OCI-LY1 (cell line): ENCODE data around the gene NBEA.

Experiments
- H2AFZ ChIP-seq: fragments of 200-600 bp; sonication (generic), shearing (Covaris generic); 2 replicates; pipeline ENCODE4 v1.6.0; 2014; ENCODE audit warnings: antibody characterized with exemption, mild to moderate bottlenecking, low read length
- H3F3A ChIP-seq: fragments of 200-600 bp; sonication (generic), shearing (Covaris generic); 2 replicates; pipeline ENCODE4 v1.6.0; 2014; ENCODE audit warnings: mild to moderate bottlenecking, antibody characterized with exemption, low read length, moderate library complexity; ENCODE audit not compliant: insufficient read depth
- H3K27ac ChIP-seq: fragments of 200-600 bp; sonication (generic); 2 replicates; pipeline ENCODE4 v1.5.1; 2014; ENCODE audit warnings: low read length, mixed run types, mild to moderate bottlenecking, low read depth; ENCODE audit not compliant: poor library complexity, severe bottlenecking
- H3K27me3 ChIP-seq: fragments of 200-600 bp; sonication (generic); 2 replicates; pipeline ENCODE4 v1.6.0; 2014; ENCODE audit warnings: antibody characterized with exemption, mild to moderate bottlenecking, low read length, moderate library complexity; ENCODE audit not compliant: insufficient read depth
- H3K36me3 ChIP-seq: fragments of 200-600 bp; sonication (generic); 2 replicates; pipeline ENCODE4 v1.6.1; 2014; ENCODE audit warnings: mild to moderate bottlenecking, antibody characterized with exemption, low read length, moderate library complexity, mixed read lengths; ENCODE audit not compliant: insufficient read depth
- H3K4me1 ChIP-seq: fragments of 200-600 bp; sonication (generic); 2 replicates; pipeline ENCODE4 v1.5.1; 2014; ENCODE audit warnings: mild to moderate bottlenecking, low read length, moderate library complexity; ENCODE audit not compliant: insufficient read depth, severe bottlenecking
- H3K4me2 ChIP-seq: fragments of 200-600 bp; sonication (generic), shearing (Covaris generic); 2 replicates; pipeline ENCODE4 v1.6.1; 2014; ENCODE audit warnings: low read length
- H3K4me3 ChIP-seq: fragments of 200-600 bp; sonication (generic); 2 replicates; pipeline ENCODE4 v1.5.1; 2014; ENCODE audit warnings: low read length, low read depth, mild to moderate bottlenecking, mixed read lengths; ENCODE audit not compliant: poor library complexity, severe bottlenecking
- H3K79me2 ChIP-seq: fragments of 200-600 bp; shearing (Covaris generic); 2 replicates; pipeline ENCODE4 v1.6.1; 2016; ENCODE audit warnings: mixed run types, low read length, mixed read lengths; ENCODE audit not compliant: insufficient read depth
- H3K9ac ChIP-seq: fragments of 200-600 bp; sonication (generic), shearing (Covaris generic); 2 replicates; pipeline ENCODE4 v1.6.1; 2014; ENCODE audit warnings: mild to moderate bottlenecking, low read length, mixed read lengths
- H3K9me2 ChIP-seq: fragments of 200-600 bp; sonication (generic), shearing (Covaris generic); 2 replicates; pipeline ENCODE4 v1.6.1; 2014; ENCODE audit warnings: low read depth, mild to moderate bottlenecking, low read length, mixed read lengths
- H3K9me3 ChIP-seq: fragments of 200-600 bp; shearing (Covaris generic); 2 replicates; pipeline ENCODE4 v1.6.1; 2014; ENCODE audit warnings: low read length, mixed read lengths
- H4K20me1 ChIP-seq: fragments of 200-600 bp; sonication (generic), shearing (Covaris generic); 2 replicates; pipeline ENCODE4 v1.6.0; 2016; ENCODE audit warnings: mild to moderate bottlenecking, low read length; ENCODE audit not compliant: insufficient read depth
- CTCF ChIP-seq: fragments of 200-600 bp; sonication (generic), shearing (Covaris generic); IDR thresholded peaks from 2 replicates; pipeline ENCODE4 v1.5.1; 2017; ENCODE audit warnings: mild to moderate bottlenecking, antibody characterized with exemption, low read length, moderate library complexity, mixed read lengths
- EZH2 ChIP-seq: fragments of 200-600 bp; sonication (generic), shearing (Covaris generic); IDR thresholded peaks from 2 replicates; pipeline ENCODE4 v1.8.0; 2017; ENCODE audit warnings: borderline replicate concordance, mixed run types, mild to moderate bottlenecking, antibody characterized with exemption, low read length, moderate library complexity, mixed read lengths

NBEA gene

GRCh38 chr13:35480346-35480745 lies 538.3 kb downstream of the NBEA start:
- Histone ChIP-seq H3K36me3 (no peaks in the 10 kb centered on the region), H4K20me1 (no peaks in the 10 kb centered on the region), H3K27ac (peak overlapping the region; percentile 91), H3K4me2 (peak overlapping the region; percentile 96; the same call in 1 of the 2 replicates), H3K4me3 (no peak overlapping the region), H2AFZ (no peak overlapping the region), H3K9ac (no peak overlapping the region), H3K27me3 (no peaks in the 10 kb centered on the region), H3F3A (no peaks in the 10 kb centered on the region), H3K9me3 (no peaks in the 10 kb centered on the region), H3K4me1 (peaks cover 54% of the 10 kb centered on the region), H3K9me2 (no peaks in the 10 kb centered on the region), H3K79me2 (no peaks in the 10 kb centered on the region)
- TF ChIP-seq CTCF, result no peak
- TF ChIP-seq EZH2, result no peak

GRCh38 chr13:35481777-35482176 lies 539.7 kb downstream of the NBEA start:
- Histone ChIP-seq H3K9ac (no peak overlapping the region), H2AFZ (no peak overlapping the region), H3K79me2 (no peaks in the 10 kb centered on the region), H4K20me1 (no peaks in the 10 kb centered on the region), H3K4me3 (no peak overlapping the region), H3F3A (no peaks in the 10 kb centered on the region), H3K27ac (no peak overlapping the region), H3K27me3 (no peaks in the 10 kb centered on the region), H3K4me1 (peaks cover 57% of the 10 kb centered on the region), H3K36me3 (no peaks in the 10 kb centered on the region), H3K4me2 (no peak overlapping the region), H3K9me3 (no peaks in the 10 kb centered on the region), H3K9me2 (no peaks in the 10 kb centered on the region)
- no peak for TF ChIP-seq CTCF
- TF ChIP-seq EZH2, result no peak

- no peak for TF ChIP-seq EZH2
- no peak for TF ChIP-seq CTCF
- Histone ChIP-seq H3K9ac (no peak overlapping the region), H3K4me2 (no peak overlapping the region), H3K9me2 (no peaks in the 10 kb centered on the region), H3K36me3 (no peaks in the 10 kb centered on the region), H3K9me3 (no peaks in the 10 kb centered on the region), H4K20me1 (no peaks in the 10 kb centered on the region), H2AFZ (no peak overlapping the region), H3K27ac (no peak overlapping the region), H3K4me3 (no peak overlapping the region), H3F3A (no peaks in the 10 kb centered on the region), H3K4me1 (peaks cover 53% of the 10 kb centered on the region), H3K27me3 (no peaks in the 10 kb centered on the region), H3K79me2 (no peaks in the 10 kb centered on the region)
Observed at GRCh38 chr13:35482527-35482926, 540.5 kb downstream of the NBEA start.
